Measurements from ENCODE around the gene SLC25A13.

Gene SLC25A13

GRCh38 chr7:96188591-96188991 is 133.3 kb downstream of the SLC25A13 start:
- TF ChIP-seq MYC (IDR thresholded peaks at IDR 0.05; ENCODE audit: low read depth, low read length) (no peak), POLR2A (IDR thresholded peaks at IDR 0.05; ENCODE audit: extremely low read depth, insufficient read length) (no peak)
- TF ChIP-seq, protein P1, sequence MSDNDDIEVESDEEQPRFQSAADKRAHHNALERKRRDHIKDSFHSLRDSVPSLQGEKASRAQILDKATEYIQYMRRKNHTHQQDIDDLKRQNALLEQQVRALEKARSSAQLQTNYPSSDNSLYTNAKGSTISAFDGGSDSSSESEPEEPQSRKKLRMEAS (IDR thresholded peaks at IDR 0.05; ENCODE audit: low read depth, low read length): no peak
- TF ChIP-seq, protein P2, sequence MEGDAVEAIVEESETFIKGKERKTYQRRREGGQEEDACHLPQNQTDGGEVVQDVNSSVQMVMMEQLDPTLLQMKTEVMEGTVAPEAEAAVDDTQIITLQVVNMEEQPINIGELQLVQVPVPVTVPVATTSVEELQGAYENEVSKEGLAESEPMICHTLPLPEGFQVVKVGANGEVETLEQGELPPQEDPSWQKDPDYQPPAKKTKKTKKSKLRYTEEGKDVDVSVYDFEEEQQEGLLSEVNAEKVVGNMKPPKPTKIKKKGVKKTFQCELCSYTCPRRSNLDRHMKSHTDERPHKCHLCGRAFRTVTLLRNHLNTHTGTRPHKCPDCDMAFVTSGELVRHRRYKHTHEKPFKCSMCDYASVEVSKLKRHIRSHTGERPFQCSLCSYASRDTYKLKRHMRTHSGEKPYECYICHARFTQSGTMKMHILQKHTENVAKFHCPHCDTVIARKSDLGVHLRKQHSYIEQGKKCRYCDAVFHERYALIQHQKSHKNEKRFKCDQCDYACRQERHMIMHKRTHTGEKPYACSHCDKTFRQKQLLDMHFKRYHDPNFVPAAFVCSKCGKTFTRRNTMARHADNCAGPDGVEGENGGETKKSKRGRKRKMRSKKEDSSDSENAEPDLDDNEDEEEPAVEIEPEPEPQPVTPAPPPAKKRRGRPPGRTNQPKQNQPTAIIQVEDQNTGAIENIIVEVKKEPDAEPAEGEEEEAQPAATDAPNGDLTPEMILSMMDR (IDR thresholded peaks at IDR 0.05; ENCODE audit: low read depth, low read length): no peak
- no peak overlapping the region for H3K4me3 ChIP-seq (ENCODE audit: low read depth, low read length)
- no peak for DNase-seq (ENCODE audit: low read depth)

DNA sequence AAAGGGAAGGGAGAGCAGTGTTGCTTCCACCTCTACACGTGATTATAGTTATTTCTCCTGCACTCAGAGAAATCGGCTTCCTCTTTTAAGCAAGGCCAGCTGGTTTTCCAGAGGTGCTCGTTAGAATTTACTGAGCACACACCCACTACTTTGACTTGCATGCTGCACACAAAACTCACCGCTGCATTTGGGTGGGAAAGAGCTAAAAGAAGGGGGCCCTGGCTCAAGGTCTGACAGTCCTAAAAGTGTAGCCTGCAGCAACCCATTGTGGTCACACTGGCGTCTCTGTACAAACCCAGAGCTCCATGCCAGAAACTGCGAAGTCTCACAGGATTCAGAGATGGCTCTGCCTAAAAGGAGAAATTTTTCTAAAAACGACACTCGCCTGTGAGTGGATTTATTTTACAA is 133.7 kb downstream of the SLC25A13 start:
- no peak for DNase-seq (ENCODE audit: low read depth)
- no peak overlapping the region for H3K4me3 ChIP-seq (ENCODE audit: low read depth, low read length)
- TF ChIP-seq, protein P1 (IDR thresholded peaks at IDR 0.05; ENCODE audit: low read depth, low read length): 0 out of 2 replicates have a peak, but pooled peaks have one; percentile 14
- no peak for TF ChIP-seq POLR2A (IDR thresholded peaks at IDR 0.05; ENCODE audit: extremely low read depth, insufficient read length)

GRCh38 chr7:96187735-96188134 is 134.2 kb downstream of the SLC25A13 start:
- TF ChIP-seq, protein P2 (IDR thresholded peaks at IDR 0.05; ENCODE audit: low read depth, low read length): no peak
- TF ChIP-seq, protein P1 (IDR thresholded peaks at IDR 0.05; ENCODE audit: low read depth, low read length): no peak
- TF ChIP-seq MYC (IDR thresholded peaks at IDR 0.05; ENCODE audit: low read depth, low read length) (no peak), POLR2A (IDR thresholded peaks at IDR 0.05; ENCODE audit: extremely low read depth, insufficient read length) (no peak)

DNA sequence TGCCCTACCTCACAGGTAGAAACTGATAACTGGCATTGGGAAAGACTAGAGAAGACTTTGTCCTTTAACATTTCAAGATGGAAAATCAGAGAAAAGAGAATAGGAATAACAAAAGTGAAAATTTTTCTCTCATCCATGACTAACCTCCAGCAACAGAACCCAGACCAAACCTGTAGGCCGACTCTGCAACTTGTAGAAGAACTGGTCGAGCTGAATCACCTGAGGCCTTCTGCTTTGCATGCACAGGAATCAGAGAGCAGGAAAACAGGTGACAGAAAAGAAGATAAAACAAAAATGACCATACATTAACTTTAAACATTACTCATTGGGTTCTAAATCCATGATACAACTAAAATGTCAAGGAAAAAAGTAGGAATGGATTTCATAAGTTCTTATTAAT is 137.1 kb downstream of the SLC25A13 start:
- H3K4me3 ChIP-seq (ENCODE audit: low read depth, low read length): no peak overlapping the region
- TF ChIP-seq MYC (IDR thresholded peaks at IDR 0.05; ENCODE audit: low read depth, low read length): no peak
- no peak for TF ChIP-seq POLR2A (IDR thresholded peaks at IDR 0.05; ENCODE audit: extremely low read depth, insufficient read length)
- TF ChIP-seq, protein P1 (IDR thresholded peaks at IDR 0.05; ENCODE audit: low read depth, low read length): no peak
- TF ChIP-seq, protein P2 (IDR thresholded peaks at IDR 0.05; ENCODE audit: low read depth, low read length): no peak
- DNase-seq (ENCODE audit: low read depth): no peak

More at GRCh38 chr7:96187735-96188134, 134.2 kb downstream of the SLC25A13 start:
- DNase-seq (ENCODE audit: low read depth): no peak
- no peak overlapping the region for H3K4me3 ChIP-seq (ENCODE audit: low read depth, low read length)

DNA sequence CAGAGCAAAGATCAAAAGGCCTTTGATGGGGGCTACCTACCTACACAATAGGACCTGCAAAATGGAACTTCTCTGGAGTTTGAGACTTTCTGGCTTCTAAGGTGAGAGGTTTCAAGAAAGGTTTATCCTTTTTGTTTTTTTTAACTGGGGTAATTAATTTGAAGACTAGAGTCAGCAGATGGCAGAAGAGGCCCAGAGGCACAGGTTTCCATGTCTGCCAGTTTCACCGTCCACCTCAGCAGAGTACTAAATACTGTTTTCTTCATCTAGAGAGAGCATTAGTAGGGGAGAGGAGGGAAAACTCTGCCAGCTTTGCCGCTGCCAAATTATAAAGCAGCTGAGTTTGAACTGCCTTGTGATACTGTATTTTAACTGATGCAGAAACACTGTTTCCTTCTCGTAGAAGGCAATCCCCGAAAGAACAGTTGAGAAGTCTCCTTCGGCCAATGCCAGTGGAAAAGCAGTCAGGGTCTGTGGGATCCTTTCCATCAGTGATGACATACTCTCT is 138.7 kb downstream of the SLC25A13 start:
- TF ChIP-seq, protein P1 (IDR thresholded peaks at IDR 0.05; ENCODE audit: low read depth, low read length): no peak
- no peak for DNase-seq (ENCODE audit: low read depth)

DNA sequence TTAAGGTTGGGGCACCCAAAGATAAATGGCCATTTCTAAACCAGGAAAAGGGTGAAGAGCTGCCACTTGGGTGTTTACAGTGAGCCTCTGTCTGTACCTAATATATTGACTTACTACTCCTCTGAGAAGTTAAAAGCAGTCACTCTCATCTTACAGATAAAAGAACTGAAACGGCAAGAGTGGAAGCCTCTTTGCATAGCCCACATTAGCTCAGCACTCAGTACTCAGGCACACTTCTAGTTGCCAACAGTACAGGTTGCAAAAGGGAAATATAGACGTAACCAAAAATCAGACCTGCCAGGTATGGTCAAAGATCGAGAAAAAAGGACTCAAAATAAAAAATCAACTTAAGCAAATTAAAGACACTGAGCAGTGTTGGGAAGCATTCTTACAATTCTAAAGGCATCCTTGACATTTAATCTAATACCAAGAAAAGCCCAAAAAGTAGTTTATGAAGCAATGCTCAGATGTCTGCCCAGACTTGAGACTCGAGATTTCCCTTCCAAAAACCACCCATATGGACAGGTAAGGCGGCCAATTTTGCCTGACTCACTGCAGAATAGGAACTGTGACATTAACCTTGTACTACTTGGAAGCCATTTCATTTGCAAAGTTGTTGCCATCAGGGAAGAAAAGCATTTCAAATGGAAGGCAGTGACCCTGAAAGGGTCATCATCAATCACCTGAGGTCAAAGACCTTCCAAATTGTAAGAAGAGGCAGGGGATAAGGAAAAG is 139.3 kb downstream of the SLC25A13 start:
- TF ChIP-seq, protein P1 (IDR thresholded peaks at IDR 0.05; ENCODE audit: low read depth, low read length): no peak
- no peak for TF ChIP-seq MYC (IDR thresholded peaks at IDR 0.05; ENCODE audit: low read depth, low read length)
- TF ChIP-seq, protein P2 (IDR thresholded peaks at IDR 0.05; ENCODE audit: low read depth, low read length): no peak
- TF ChIP-seq POLR2A (IDR thresholded peaks at IDR 0.05; ENCODE audit: extremely low read depth, insufficient read length): no peak
- no peak for DNase-seq (ENCODE audit: low read depth)
- no peak overlapping the region for H3K4me3 ChIP-seq (ENCODE audit: low read depth, low read length)

More for the DNA sequence above, 138.7 kb downstream of the SLC25A13 start:
- H3K4me3 ChIP-seq (ENCODE audit: low read depth, low read length): no peak overlapping the region
